ENCODE results near the gene CAMK1D.

DNA sequence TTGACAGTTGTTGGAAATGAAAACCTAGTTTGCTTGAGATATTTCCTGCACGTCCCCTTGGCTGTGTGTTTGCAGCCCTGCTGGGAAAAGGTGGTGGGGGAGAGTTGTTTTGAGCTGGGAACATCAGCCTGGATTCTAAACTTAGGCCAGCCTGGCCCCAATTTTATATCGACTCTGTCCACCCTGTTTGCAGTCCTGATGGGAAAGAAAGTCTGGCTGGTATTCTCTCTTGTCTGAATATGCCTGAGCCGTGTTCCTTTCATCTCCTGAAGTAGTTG is 473.5 kb downstream of the CAMK1D start:
- TF ChIP-seq CTCF (IDR thresholded peaks at IDR 0.05) (no peak), POLR2AphosphoS5 (IDR thresholded peaks at IDR 0.05) (no peak)

Data from breast epithelium (tissue), 3 donors.